Measurements from ENCODE around the gene DCAF16.

DCAF16 gene

DNA sequence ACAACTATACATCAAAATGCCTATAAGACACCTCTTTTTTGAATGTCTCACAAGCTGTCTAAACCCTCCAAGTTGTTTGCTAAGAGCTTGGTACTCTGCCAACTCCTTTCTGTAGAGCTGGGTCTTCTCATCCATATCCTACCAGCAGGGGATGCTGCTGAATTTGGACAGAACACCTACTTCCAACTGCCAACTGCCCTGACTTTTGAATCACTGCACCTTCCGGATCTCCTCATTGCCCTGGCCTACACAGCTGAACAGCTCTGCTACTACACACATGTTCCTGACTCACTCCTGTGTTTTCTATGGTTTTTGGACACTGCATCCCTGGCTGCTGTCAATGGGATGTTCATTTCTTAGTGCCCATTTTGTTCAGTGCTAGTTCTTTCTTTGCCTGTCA, 47.8 kb downstream of the DCAF16 start:
- TF ChIP-seq, protein P1, sequence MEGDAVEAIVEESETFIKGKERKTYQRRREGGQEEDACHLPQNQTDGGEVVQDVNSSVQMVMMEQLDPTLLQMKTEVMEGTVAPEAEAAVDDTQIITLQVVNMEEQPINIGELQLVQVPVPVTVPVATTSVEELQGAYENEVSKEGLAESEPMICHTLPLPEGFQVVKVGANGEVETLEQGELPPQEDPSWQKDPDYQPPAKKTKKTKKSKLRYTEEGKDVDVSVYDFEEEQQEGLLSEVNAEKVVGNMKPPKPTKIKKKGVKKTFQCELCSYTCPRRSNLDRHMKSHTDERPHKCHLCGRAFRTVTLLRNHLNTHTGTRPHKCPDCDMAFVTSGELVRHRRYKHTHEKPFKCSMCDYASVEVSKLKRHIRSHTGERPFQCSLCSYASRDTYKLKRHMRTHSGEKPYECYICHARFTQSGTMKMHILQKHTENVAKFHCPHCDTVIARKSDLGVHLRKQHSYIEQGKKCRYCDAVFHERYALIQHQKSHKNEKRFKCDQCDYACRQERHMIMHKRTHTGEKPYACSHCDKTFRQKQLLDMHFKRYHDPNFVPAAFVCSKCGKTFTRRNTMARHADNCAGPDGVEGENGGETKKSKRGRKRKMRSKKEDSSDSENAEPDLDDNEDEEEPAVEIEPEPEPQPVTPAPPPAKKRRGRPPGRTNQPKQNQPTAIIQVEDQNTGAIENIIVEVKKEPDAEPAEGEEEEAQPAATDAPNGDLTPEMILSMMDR (IDR thresholded peaks at IDR 0.05; ENCODE audit: unreplicated experiment in 3 of 3): no peak
- Mint-ChIP-seq H3K4me3 (no peak overlapping the region), H3K27me3 (ENCODE audit: low read depth) (peaks cover 3% of the 10 kb centered on the region), H3K9me3 (peaks cover 17% of the 10 kb centered on the region), H3K36me3 (ENCODE audit: low read depth) (no peaks in the 10 kb centered on the region), H3K27ac (no peak overlapping the region), H3K4me1 (peaks cover 5% of the 10 kb centered on the region)

DNA sequence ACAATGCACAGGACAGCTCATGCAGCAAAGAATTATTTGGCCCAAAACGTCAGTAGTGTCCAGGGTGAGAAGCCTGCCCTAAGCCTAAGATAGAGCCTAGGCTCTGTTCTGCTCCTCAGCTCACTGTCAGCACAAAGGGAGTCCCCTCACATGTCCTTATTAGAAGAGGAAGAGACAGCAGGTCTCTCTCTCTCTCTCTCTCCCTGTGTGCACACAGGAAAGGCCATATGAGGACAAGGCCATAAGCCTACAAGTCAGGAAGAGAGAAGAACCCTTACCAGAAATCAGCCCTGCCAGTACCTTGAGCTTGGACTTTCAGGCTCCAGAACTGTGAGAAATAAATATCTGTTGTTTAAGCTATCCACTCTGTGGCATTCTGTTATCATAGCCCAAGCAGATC, 49.5 kb downstream of the DCAF16 start:
- H3K27me3 Mint-ChIP-seq (ENCODE audit: low read depth): peaks cover 3% of the 10 kb centered on the region
- H3K9me3 Mint-ChIP-seq: peaks cover 15% of the 10 kb centered on the region
- peaks cover 5% of the 10 kb centered on the region for H3K4me1 Mint-ChIP-seq
- H3K36me3 Mint-ChIP-seq (ENCODE audit: low read depth): no peaks in the 10 kb centered on the region
- TF ChIP-seq, protein P1 (IDR thresholded peaks at IDR 0.05; ENCODE audit: unreplicated experiment in 3 of 3): no peak
- H3K4me3 Mint-ChIP-seq: no peak overlapping the region
- no peak overlapping the region for H3K27ac Mint-ChIP-seq

DNA sequence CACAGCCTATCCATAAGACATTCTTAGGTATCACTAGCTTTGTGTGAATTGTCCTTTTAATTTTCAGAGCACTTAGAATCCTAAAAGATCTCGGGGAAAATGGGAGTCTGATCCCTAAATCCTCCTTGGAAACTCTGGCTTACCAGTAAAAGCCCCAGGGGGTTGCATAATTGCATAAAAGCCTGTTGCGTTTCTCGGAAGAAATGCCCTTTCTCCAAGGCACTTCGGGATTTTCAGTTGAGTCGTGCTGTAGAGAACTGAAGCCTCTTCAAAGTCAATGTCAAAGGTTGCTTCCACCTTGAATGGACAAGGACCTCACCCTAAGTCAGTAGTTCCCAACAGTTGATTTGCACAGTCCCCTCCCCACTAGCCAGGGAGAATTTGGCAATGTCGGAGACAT, 49.9 kb downstream of the DCAF16 start:
- no peak overlapping the region for H3K4me3 Mint-ChIP-seq
- H3K27me3 Mint-ChIP-seq (ENCODE audit: low read depth): peaks cover 7% of the 10 kb centered on the region
- H3K36me3 Mint-ChIP-seq (ENCODE audit: low read depth): no peaks in the 10 kb centered on the region
- H3K27ac Mint-ChIP-seq: no peak overlapping the region
- H3K4me1 Mint-ChIP-seq: peaks cover 5% of the 10 kb centered on the region
- peaks cover 11% of the 10 kb centered on the region for H3K9me3 Mint-ChIP-seq
- TF ChIP-seq, protein P1 (IDR thresholded peaks at IDR 0.05; ENCODE audit: unreplicated experiment in 3 of 3): no peak

DNA sequence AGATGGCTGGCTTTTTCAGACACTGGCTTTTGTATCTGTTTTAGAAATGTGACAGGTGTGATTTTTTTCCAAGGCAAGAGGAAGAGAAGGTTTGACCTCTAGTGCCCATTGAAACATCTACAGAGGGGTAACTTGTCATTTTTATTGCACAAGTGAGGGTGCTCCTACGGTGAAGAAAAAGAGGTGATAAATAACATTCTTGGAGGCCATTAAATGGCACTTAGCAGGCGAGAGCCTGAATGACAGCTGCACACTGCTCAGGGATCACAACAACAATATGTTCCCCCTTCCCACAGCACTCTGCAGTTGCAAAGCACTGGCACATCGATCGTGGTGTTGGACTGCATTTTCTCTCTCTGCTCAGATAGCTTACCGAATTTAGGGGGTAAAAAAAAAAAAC, 52.1 kb downstream of the DCAF16 start:
- H3K27ac Mint-ChIP-seq: no peak overlapping the region
- no peaks in the 10 kb centered on the region for H3K9me3 Mint-ChIP-seq
- H3K4me1 Mint-ChIP-seq: no peaks in the 10 kb centered on the region
- peaks cover 16% of the 10 kb centered on the region for H3K27me3 Mint-ChIP-seq (ENCODE audit: low read depth)
- no peak overlapping the region for H3K4me3 Mint-ChIP-seq
- TF ChIP-seq, protein P1 (IDR thresholded peaks at IDR 0.05; ENCODE audit: unreplicated experiment in 3 of 3): no peak
- H3K36me3 Mint-ChIP-seq (ENCODE audit: low read depth): no peaks in the 10 kb centered on the region

DNA sequence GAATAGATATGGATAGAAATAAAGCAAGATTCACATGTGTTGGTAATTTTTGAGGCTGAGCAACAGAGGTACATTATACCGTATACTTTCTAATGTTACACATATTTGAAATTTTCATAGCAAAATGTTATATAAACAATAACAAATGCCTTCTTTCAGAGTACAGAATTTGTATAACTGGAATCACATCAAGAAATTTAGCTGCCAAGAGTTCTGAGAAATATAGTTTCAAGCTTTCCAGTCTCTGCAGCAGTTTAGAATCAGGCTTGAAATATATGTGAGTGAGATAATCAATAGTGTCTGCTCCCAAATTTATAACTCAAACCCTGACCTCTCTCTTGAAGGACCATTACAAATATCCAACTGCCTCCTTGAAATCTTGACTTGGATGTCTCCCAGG, 52.9 kb downstream of the DCAF16 start:
- Mint-ChIP-seq H3K27ac (no peak overlapping the region), H3K4me1 (no peaks in the 10 kb centered on the region), H3K9me3 (no peaks in the 10 kb centered on the region), H3K4me3 (no peak overlapping the region), H3K27me3 (ENCODE audit: low read depth) (peaks cover 17% of the 10 kb centered on the region), H3K36me3 (ENCODE audit: low read depth) (no peaks in the 10 kb centered on the region)
- TF ChIP-seq, protein P1 (IDR thresholded peaks at IDR 0.05; ENCODE audit: unreplicated experiment in 3 of 3): no peak

DNA sequence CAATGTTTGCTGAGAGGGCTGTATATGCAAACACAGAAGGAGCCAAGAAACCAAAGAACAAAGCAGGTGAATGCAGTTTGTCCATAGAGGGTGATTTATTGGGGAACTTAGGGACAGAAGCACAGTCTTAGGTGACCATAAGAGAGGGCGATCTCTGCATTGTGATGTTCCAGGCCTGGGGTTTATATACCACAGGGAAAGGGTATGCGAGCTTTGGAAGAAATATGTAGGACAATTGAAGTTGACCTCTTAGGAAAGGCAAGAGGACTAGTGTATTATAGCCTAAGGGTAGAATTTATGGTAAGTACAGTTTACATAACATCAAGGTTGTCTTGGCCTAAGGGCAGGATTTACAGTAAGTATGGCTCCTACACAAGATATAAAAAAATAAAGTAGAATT, 56.9 kb downstream of the DCAF16 start:
- H3K27ac Mint-ChIP-seq: no peak overlapping the region
- TF ChIP-seq, protein P1 (IDR thresholded peaks at IDR 0.05; ENCODE audit: unreplicated experiment in 3 of 3): no peak
- H3K27me3 Mint-ChIP-seq (ENCODE audit: low read depth): peaks cover 14% of the 10 kb centered on the region
- H3K36me3 Mint-ChIP-seq (ENCODE audit: low read depth): no peaks in the 10 kb centered on the region
- no peaks in the 10 kb centered on the region for H3K4me1 Mint-ChIP-seq
- H3K9me3 Mint-ChIP-seq: no peaks in the 10 kb centered on the region
- H3K4me3 Mint-ChIP-seq: no peak overlapping the region
